Mesenteric fat pad (tissue), 1 donor: ENCODE data around the gene ADCY5. TPM values are rescaled to one million over a fixed set of nuclear protein-coding genes. Genes with fewer than 3 reads are reported as not detected.

ENCODE experiments used
- DNase-seq: peaks from one replicate; pipeline ENCODE4 v3.0.0-alpha.2; 2020; ENCODE audit warnings: low spot score
- total RNA-seq: library from RNA; stranded (reverse); fragmentation: NEBNext Ultra II Directional; extraction: Animal tissue kit (Norgen Biotek cat#: 25700); gene quantifications from one replicate; pipeline ENCODE4 v1.2.1, GENCODE V29; 2021
- donor health status: DM: yes; HTN: yes; CAD: no.

ADCY5 gene
- total RNA-seq, 1 donor from 2014 or later = 107 TPM

DNA sequence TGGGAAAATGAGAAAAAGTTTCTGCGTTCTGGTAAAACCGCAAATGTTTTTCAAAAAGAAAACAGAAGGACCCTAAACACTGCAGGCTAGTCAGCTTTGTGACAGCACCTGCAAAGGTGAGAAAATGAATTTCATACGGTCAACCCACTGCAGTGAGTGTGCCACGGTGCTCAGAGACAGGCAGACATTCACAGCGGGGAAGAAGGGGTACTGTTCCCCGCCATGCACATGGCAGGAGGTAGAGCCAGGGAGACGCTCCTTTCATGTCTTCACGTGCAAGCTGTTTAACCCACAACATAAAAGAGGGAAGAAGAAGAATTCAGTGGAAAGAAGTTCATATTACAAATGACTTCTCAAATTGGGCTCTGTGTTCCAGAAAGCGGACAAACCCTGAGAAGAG is 137.7 kb downstream of the ADCY5 start:
- no peak for DNase-seq

- DNase-seq = no peak
Observed at GRCh38 chr3:123310741-123311140, 138.1 kb downstream of the ADCY5 start.

DNA sequence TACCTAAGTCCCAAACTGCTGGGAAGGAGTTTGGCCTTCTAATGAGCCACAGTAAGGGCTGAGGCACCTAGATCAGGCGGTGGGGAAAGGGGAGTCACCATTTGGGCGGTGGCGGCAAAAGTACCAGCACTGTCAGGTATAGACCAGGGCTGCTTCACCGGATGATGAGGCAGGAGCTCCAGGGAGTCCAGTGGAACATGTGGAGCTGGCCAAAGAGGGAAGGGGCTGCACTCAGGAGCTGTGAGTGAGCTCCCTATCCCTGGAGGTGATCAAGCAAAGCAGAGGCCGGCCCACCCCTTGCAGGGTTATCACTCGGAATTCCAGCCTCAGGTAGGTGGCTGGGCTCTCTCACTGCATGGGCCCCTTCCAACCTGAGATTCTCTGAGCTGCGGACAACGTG is 138.7 kb downstream of the ADCY5 start:
- DNase-seq = no peak

DNA sequence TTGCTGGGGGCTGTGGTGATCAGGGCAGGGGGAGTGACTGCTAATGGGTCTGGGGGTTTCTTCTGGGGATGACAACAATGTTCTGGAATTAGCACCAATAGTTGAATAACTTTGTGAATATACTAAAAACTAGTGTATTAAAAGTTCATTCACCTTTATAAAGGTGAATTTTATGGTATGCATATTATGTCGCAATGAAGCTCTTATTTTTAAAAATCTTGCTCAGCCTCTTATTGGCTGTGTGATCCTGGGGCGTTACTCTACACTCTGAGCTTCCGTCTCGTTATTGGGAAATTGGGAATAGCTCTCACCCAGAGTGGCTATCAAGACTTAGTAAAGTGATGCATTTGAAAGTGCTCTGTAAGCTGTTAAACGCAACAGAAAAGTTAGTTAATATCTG is 141.8 kb downstream of the ADCY5 start:
- DNase-seq = no peak

DNA sequence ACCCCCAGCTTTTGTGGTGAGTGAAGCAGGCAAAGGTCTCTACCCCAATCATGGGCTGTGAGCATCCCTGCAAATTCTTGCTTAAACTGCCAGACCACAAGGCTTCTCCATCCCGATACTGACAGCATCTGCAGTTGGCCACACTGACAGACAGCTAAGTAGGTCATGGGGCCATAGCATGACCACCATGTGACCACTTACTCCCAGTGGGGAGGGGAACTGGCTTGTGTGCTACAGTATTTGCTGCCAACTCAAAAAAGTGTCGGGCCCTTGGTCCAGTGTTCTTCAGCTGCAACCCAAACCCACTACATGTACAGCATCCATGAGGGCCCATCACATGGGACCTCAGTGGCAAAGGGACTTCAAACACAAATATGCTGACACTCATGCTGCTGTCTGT is 143.7 kb downstream of the ADCY5 start:
- no peak for DNase-seq

DNA sequence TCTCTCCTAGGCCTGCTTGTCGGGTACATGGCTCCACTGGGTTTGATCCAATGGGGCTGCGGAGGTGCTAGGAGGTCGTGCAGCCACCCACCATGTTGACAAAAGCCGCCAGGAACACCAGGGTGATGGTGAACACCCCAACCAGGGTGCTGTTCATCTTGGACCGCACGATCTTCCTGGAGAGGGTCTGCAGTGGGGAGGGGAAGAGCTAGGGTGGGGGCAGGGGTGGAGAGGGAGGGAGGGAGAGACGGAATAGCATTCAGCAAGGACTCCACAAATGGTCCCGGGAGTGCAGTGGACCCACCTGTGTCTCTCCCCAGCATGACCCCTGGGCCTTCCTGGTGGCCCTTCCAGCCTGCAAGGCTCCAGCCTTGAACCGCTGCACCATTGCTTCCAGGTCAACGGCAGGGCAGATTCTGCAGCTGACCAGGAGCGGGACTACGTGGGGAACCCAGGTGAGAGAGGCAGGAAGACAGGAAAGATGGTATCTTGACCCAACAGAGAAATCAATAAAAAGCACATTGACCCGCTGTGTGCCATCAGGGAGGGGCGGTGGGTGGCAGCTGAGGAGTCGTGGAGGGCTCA is 144.8 kb downstream of the ADCY5 start:
- DNase-seq = no peak

- no peak for DNase-seq
Observed at GRCh38 chr3:123302961-123303360, 145.9 kb downstream of the ADCY5 start.

DNA sequence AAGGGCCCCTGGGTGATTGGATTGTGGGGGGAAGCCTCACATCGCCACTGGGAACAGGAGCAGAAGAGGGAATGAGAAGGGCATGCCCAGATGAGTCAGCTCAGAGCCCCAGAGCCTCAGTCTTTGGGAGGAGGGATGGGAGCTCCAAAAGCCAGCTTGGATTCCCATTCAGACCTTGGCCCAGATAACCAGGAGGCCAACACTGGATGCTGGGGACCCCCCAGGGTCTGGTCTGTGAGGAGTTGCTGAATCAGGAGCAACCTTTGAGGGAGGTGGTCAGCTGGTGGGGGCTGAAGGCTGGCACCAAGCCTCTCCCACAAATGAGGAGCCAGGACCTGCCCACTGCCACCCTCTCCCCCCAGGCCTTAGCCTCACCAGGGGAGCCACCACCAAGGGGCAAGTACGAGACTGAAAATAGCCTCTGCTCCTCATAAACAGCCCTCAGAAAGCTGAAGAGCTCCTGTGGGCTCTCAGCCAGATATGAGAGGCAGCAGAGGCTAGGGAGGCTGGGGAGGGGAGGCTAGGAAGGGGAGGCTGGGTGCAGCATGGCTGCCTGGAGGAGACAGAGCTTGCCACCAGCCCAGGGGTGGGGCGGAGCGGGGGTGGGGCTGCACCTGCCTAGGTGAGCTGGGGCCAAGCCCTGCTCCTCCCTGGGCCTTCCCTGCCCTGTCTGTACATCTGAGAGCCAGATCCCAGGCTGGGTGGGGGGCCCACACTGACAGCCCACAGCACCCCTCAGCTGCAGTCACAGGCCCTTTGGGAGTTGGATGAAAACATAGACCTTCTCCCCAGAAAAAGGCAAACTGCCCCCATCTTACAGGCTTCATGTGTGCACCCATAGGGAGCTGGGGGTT is 147.3 kb downstream of the ADCY5 start:
- DNase-seq = no peak

GRCh38 chr3:123300583-123300982 is 148.3 kb downstream of the ADCY5 start:
- no peak for DNase-seq

GRCh38 chr3:123300056-123300455 is 148.8 kb downstream of the ADCY5 start:
- DNase-seq = no peak

GRCh38 chr3:123299581-123299980 is 149.3 kb downstream of the ADCY5 start:
- peak; percentile 73 for DNase-seq

DNA sequence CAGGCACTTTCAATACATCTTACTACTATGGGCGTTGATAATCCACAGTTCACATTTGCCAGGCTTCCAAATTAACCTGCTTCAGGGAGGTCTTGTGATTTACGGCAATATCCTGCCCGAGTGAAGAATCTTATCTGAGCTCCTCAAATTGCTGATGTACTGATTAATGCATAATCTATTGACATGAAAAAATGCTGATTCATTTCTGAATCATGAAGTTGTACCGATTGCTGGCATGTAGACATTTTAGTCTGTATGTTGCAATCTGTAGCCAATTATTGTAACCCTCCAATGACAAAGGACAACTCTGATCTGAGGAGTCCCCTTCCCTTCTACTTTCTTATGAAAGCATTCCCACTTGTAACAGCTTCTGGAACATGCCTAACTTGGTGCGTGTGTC is 150.0 kb downstream of the ADCY5 start:
- DNase-seq = no peak

- DNase-seq = no peak
Observed at GRCh38 chr3:123297627-123297899, 151.3 kb downstream of the ADCY5 start.

GRCh38 chr3:123296836-123297626 is 151.9 kb downstream of the ADCY5 start:
- peak; percentile 79 for DNase-seq

GRCh38 chr3:123296261-123296660 is 152.6 kb downstream of the ADCY5 start:
- DNase-seq = peak; percentile 37

GRCh38 chr3:123295901-123296250 is 153.0 kb downstream of the ADCY5 start:
- peak; percentile 57 for DNase-seq

GRCh38 chr3:123295171-123295900 is 153.6 kb downstream of the ADCY5 start:
- DNase-seq = peak; percentile 79

GRCh38 chr3:123294296-123294938 is 154.5 kb downstream of the ADCY5 start:
- DNase-seq = peak; percentile 60

- peak; percentile 80 for DNase-seq
Observed at GRCh38 chr3:123292321-123293310, 156.3 kb downstream of the ADCY5 start.

DNA sequence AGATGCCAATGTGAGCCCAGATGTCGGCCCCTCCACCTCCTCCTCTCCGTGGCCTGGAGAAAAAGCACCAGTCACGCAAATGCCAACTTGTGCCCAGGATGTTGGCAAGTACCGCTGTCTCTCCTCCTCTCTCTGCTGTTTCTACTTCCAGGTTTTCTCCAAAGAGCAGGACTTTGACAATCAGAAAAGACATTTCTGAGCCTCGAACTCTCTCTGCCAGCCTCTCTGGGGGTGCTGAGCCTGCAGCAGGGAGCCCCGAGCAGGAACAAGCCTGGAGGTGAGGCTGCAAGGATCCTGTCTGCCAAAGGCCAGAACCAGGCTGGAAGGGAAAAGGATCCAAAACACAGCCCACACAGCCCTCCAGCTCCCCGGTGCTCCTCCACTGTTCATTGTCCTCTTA is 157.5 kb downstream of the ADCY5 start:
- DNase-seq = peak; percentile 80
